GM19463 (cell line): ENCODE results near the gene SPAG17.
A peak's percentile ranks its signal among the peaks of the same experiment; 100 is the strongest.

ENCODE experiments used
- ATAC-seq: cut with Tn5 transposase; IDR thresholded peaks from one replicate; pipeline ENCODE4 v1.9.1; 2021; ENCODE audit warnings: mild to moderate bottlenecking, moderate library complexity; ENCODE audit not compliant: unreplicated experiment

Gene SPAG17

GRCh38 chr1:118169016-118169415 is 16.0 kb downstream of the SPAG17 start:
- ATAC-seq, result no peak

GRCh38 chr1:118160806-118161205 is 24.2 kb downstream of the SPAG17 start:
- no peak for ATAC-seq

- no peak for ATAC-seq
These were observed 25.5 kb downstream of the SPAG17 start for GRCh38 chr1:118159569-118159968.

- no peak for ATAC-seq
These were observed 26.1 kb downstream of the SPAG17 start for GRCh38 chr1:118158924-118159323.

GRCh38 chr1:118157506-118157905 is 27.5 kb downstream of the SPAG17 start:
- ATAC-seq, result no peak

GRCh38 chr1:118155106-118155505 is 29.9 kb downstream of the SPAG17 start:
- no peak for ATAC-seq

GRCh38 chr1:118154220-118154619 is 30.8 kb downstream of the SPAG17 start:
- ATAC-seq, result no peak

- no peak for ATAC-seq
These were observed 33.6 kb downstream of the SPAG17 start for GRCh38 chr1:118151312-118151937.

GRCh38 chr1:118149799-118150198 is 35.2 kb downstream of the SPAG17 start:
- ATAC-seq, result no peak

- no peak for ATAC-seq
These were observed 37.0 kb downstream of the SPAG17 start for GRCh38 chr1:118148034-118148433.

- no peak for ATAC-seq
These were observed 37.5 kb downstream of the SPAG17 start for GRCh38 chr1:118147522-118147921.

- ATAC-seq, result no peak
These were observed 39.3 kb downstream of the SPAG17 start for GRCh38 chr1:118145721-118146120.

- no peak for ATAC-seq
These were observed 40.3 kb downstream of the SPAG17 start for GRCh38 chr1:118144684-118145083.

- no peak for ATAC-seq
These were observed 41.2 kb downstream of the SPAG17 start for GRCh38 chr1:118143831-118144230.

GRCh38 chr1:118143121-118143520 is 41.9 kb downstream of the SPAG17 start:
- no peak for ATAC-seq

- ATAC-seq, result no peak
These were observed 42.5 kb downstream of the SPAG17 start for GRCh38 chr1:118142546-118142945.

GRCh38 chr1:118137900-118138299 is 47.1 kb downstream of the SPAG17 start:
- ATAC-seq, result no peak

- peak; percentile 100 for ATAC-seq
These were observed 48.7 kb downstream of the SPAG17 start for GRCh38 chr1:118136187-118136941.

GRCh38 chr1:118132000-118132399 is 53.0 kb downstream of the SPAG17 start:
- ATAC-seq, result no peak

GRCh38 chr1:118128761-118129160 is 56.3 kb downstream of the SPAG17 start:
- no peak for ATAC-seq

- ATAC-seq, result no peak
These were observed 61.0 kb downstream of the SPAG17 start for GRCh38 chr1:118124064-118124463.

GRCh38 chr1:118123116-118123839 is 61.8 kb downstream of the SPAG17 start:
- no peak for ATAC-seq
